Esophagus muscularis mucosa (tissue), 4 donors: ENCODE measurements around the gene TMEM92.

Experiments used
- CTCF ChIP-seq, 3 experiments: fragments of 200-600 bp in 2 of 3; fragments of 450-650 bp in 1 of 3; sonication (generic) in 2 of 3; IDR thresholded peaks; one replicate each; pipeline ENCODE4 v1.5.1; 2017 to 2019; ENCODE audit warnings: antibody characterized with exemption in 3 of 3, mild to moderate bottlenecking in 2 of 3, moderate library complexity in 1 of 3
- EP300 ChIP-seq: sonication (generic); formaldehyde crosslinking; IDR thresholded peaks from one replicate; pipeline ENCODE4 v1.6.1; 2017; ENCODE audit warnings: antibody characterized with exemption
- POLR2A ChIP-seq: fragments of 450-650 bp; IDR thresholded peaks from one replicate; pipeline ENCODE4 v1.6.1; 2017; ENCODE audit warnings: antibody characterized with exemption, moderate library complexity, mild to moderate bottlenecking, low read depth
- POLR2AphosphoS5 ChIP-seq, 2 donors: sonication (generic); formaldehyde crosslinking; IDR thresholded peaks; one replicate each; pipeline ENCODE4 v1.6.1; 2017; ENCODE audit warnings: antibody characterized with exemption in 2 of 2

- peak; percentile 64 to 85 (median 80) for TF ChIP-seq CTCF (IDR thresholded peaks at IDR 0.05)
- no peak for TF ChIP-seq POLR2A
- TF ChIP-seq POLR2AphosphoS5 (IDR thresholded peaks at IDR 0.05) = no peak
- TF ChIP-seq EP300 = no peak
Measured at GRCh38 chr17:50269477-50270434, 4.5 kb upstream of the TMEM92 start.
